Kidney epithelial cell (primary cell): Measurements from ENCODE around the gene HSF2BP. TPM values are rescaled to one million over a fixed set of nuclear protein-coding genes. Genes with fewer than 3 reads are reported as not detected.
A peak's percentile ranks its signal among the peaks of the same experiment; 100 is the strongest.

ENCODE experiments used
- DNase-seq: peaks from one replicate; pipeline ENCODE4 v3.0.0-alpha.2; 2010; ENCODE audit warnings: low read depth
- H3K27me3 ChIP-seq: 2 replicates; pipeline ENCODE4 v1.6.0; 2011; ENCODE audit warnings: low read length; ENCODE audit not compliant: control insufficient read depth, insufficient read depth
- H3K36me3 ChIP-seq: 2 replicates; pipeline ENCODE4 v1.5.1; 2011; ENCODE audit warnings: low read length; ENCODE audit not compliant: control insufficient read depth, insufficient read depth
- H3K4me3 ChIP-seq: 2 replicates; pipeline ENCODE4 v1.5.1; 2011; ENCODE audit warnings: low read depth, mild to moderate bottlenecking, control low read depth, low read length
- CTCF ChIP-seq: IDR thresholded peaks from 2 replicates; pipeline ENCODE4 v1.5.1; 2011; ENCODE audit warnings: mild to moderate bottlenecking, moderate library complexity, low read length, control low read depth, inconsistent platforms; ENCODE audit not compliant: insufficient read depth, poor library complexity, severe bottlenecking
- total RNA-seq: library from RNA; depleted of rRNA; stranded (reverse); fragments of >200 nt; gene quantifications from 2 replicates; pipeline ENCODE4 v1.2.3, GENCODE V29; 2015

Gene HSF2BP
- total RNA-seq, 1 donor from 2014 or later = 3.5 TPM

- TF ChIP-seq CTCF = no peak
- no peak for DNase-seq
- no peaks in the 10 kb centered on the region for H3K27me3 ChIP-seq
- no peaks in the 10 kb centered on the region for H3K36me3 ChIP-seq
- H3K4me3 ChIP-seq = no peak overlapping the region
These were observed 56.7 kb downstream of the HSF2BP start for GRCh38 chr21:43602266-43603232.

GRCh38 chr21:43600642-43601402 is 58.5 kb downstream of the HSF2BP start:
- no peak overlapping the region for H3K4me3 ChIP-seq
- TF ChIP-seq CTCF = no peak
- peak; percentile 80 for DNase-seq
- no peaks in the 10 kb centered on the region for H3K27me3 ChIP-seq
- no peaks in the 10 kb centered on the region for H3K36me3 ChIP-seq

- no peaks in the 10 kb centered on the region for H3K36me3 ChIP-seq
- DNase-seq = no peak
- no peak for TF ChIP-seq CTCF
- no peak overlapping the region for H3K4me3 ChIP-seq
- no peaks in the 10 kb centered on the region for H3K27me3 ChIP-seq
These were observed 59.6 kb downstream of the HSF2BP start for GRCh38 chr21:43599728-43600127.

GRCh38 chr21:43598416-43599120 is 60.7 kb downstream of the HSF2BP start:
- H3K36me3 ChIP-seq = no peaks in the 10 kb centered on the region
- H3K4me3 ChIP-seq = no peak overlapping the region
- DNase-seq = no peak
- H3K27me3 ChIP-seq = no peaks in the 10 kb centered on the region
- no peak for TF ChIP-seq CTCF

- Histone ChIP-seq H3K36me3 (no peaks in the 10 kb centered on the region), H3K4me3 (no peak overlapping the region), H3K27me3 (no peaks in the 10 kb centered on the region)
- TF ChIP-seq CTCF = no peak
- no peak for DNase-seq
These were observed 61.6 kb downstream of the HSF2BP start for GRCh38 chr21:43597540-43598250.
